Activated CD4-positive, alpha-beta T cell treated with anti-CD3 and anti-CD28 coated beads, Interleukin-2, Interleukin-4, amounts not matched to agents 100 ng/mL and 50 ng/mL, durations not matched to agents 16 hours and 8 hours (primary cell): ENCODE results near the gene LRP2.

Experiments
- DNase-seq: peaks from one replicate; pipeline ENCODE4 v3.0.0-alpha.2; 2020; ENCODE audit warnings: low spot score

The LRP2 gene

DNA sequence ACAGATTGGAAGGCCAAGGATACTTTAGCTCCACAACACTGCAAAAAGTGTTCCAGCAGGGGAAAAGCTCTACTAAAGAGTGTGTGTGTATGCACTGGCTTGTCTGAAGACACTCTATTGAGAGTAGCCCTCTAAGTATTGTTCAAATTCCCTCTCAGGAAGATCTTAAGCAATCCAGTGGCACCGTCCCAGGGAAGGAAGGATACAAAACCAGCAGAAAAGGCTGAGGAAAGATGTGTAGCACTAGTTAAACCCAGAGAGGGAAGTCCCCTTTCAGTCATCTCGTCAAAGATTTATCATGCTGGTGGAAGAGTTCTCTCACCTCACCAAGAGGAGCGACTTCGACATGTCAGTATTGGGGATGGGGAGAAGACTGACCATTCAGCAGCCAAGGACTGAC lies 242.5 kb downstream of the LRP2 start:
- no peak for DNase-seq

- DNase-seq: no peak
Observed at GRCh38 chr2:169119123-169119760, 243.1 kb downstream of the LRP2 start.

GRCh38 chr2:169118060-169118459 lies 244.3 kb downstream of the LRP2 start:
- no peak for DNase-seq

GRCh38 chr2:169116993-169117392 lies 245.3 kb downstream of the LRP2 start:
- no peak for DNase-seq

GRCh38 chr2:169116327-169116726 lies 246.0 kb downstream of the LRP2 start:
- DNase-seq: no peak

DNA sequence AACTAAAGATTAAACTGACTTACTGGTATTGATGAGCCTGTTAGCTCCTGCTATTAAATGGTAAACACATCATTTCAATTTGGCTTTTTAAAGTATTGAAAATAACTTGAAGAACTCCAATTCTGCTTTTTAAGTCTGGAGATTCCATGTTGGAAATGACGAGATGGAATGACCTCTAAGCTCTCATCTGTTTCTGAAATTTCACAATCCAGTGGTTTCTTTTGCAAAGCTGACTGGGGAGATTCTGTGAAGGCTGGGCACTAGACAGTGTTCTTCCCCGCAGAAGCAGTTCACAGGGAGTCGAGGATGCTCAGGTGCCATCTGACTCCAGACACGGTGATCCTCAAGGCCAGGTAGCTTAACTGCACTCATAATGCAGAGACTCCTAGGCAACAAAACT lies 248.3 kb downstream of the LRP2 start:
- no peak for DNase-seq

GRCh38 chr2:169112841-169113240 lies 249.5 kb downstream of the LRP2 start:
- DNase-seq: no peak

DNA sequence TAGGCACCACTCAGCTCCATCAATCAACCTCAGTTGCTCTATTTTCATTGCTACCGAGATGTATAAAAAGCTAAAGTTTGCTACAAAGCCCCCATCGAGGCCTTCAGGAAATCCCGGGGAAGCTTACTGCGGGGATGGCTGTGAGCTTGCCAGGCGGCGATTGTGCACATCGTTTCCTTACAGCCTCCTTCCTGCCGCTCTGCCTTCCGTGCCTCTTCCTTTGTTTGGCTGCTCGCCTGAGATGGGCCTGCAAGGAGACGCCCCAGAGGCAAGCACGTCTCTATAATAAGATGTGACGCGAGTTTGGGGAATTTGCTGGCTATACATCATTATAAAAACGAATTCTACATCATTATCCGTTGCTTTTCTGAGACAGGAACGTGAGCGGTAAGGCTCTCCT lies 251.4 kb downstream of the LRP2 start:
- no peak for DNase-seq

DNA sequence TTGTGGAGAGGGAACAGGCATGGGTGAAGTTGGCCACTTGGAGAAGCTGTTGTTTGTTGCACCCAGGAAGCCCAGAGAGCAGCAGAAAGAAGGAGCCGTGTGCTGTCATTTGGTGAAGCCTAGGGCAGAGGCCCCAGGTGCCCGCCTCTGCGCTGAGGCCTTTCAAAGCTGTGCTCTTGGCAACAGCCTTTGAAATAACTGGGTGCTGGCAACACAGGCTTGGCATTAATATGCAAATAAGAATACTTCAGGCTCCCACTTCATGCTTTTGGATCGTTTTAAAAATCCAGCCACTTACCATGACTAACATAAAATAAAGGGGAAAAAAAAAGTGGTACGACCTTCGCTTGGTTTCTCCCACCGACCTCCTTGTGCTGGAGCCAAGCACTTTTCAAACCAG lies 251.9 kb downstream of the LRP2 start:
- no peak for DNase-seq

DNA sequence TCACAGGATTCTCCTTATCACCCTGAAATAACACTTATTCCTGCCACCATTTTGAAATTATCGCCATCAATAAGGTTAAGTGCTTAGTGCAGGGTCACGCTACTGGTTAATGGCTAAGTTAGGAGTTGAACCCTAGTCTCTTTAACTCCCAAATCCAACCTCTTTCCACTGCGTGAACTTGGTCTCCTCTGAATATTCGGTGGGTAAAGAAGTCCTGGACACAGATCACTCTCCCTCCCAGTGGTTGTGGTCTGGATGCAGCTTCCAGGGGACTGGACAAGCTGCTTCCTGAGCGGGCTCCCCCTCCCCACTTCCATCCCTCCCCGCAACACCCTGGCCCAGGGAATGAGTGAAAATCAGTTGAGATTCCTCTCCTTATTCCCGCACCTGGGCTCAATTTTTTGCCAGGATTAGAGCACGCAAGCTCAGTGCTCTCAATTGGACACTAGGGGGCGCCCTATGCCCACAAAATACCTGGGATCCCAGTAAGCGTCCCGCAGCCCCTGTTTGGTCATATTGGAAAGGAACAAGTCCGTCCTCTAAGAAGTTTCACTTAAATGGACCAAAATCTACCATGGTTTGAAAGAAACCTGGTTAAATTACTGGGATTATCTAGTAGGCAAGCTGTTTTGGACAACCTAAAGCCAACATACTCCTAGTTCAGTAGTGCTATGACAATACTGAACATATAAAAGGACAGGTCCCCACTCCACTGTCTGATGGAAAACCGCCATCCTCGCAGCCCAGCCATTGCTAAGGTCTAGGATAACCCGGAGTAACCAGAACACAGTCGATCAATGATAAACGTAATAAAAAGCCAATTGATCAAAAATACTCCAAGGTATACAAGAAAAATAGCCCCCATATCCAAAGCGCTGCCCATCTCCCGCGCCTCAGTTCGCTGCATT lies 252.6 kb downstream of the LRP2 start:
- peak; percentile 77 for DNase-seq

DNA sequence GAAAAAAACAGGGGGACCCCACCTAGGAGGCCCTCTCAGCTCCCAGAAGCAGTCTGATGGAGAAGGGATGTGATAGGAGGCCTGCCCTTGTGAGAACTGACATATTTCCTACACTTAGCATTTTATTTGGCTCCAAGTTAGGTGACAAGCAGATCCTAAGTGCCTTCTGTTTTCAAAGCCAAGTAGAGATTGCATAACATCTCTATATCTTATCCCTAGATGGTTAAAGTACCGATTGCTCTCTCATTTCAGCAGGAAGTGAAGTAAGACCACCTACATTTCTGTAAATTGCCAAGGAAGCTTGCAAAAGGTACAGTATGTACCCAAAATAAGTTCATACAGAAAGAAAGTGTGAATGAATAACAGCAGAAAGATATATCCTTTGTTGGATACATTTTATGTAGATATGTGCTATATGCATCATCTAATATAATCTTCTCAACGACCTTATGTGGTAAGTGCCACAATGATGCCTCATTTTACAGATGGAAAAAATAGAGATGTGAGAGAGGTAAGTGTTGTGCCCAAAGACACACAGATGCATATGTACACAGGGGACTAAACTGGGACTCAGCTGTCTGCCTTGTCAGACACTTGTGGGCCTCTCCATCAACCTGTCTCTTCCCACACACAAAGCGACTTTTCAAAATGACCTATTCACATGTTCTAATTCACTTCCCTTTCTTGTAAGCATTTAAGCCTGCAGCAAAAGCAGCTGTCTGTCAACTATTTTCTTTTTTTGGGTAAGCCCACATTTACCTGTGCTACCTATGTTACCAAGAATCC lies 254.0 kb downstream of the LRP2 start:
- DNase-seq: no peak

DNA sequence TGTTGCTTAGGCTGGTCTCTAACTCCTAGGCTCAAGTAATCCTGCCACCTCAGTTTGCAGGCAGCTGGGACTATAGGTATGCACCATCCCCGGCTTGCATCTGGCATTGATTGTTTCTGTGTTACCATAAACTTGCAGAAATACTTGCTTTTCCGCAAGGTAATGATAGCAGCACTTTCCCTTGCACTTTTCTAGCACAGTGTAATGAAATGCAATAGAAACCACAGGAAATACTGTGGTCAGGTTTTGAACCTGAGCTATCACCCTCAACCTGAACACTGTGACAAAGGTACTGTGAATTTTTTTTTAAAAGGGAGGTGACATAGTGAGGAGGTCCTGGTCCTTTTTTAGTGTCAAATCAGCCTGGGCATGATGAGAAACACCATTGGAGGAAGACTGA lies 254.7 kb downstream of the LRP2 start:
- peak; percentile 64 for DNase-seq

GRCh38 chr2:169106563-169107545 lies 255.5 kb downstream of the LRP2 start:
- DNase-seq: no peak

GRCh38 chr2:169106134-169106533 lies 256.2 kb downstream of the LRP2 start:
- no peak for DNase-seq

GRCh38 chr2:169105476-169105875 lies 256.9 kb downstream of the LRP2 start:
- peak; percentile 53 for DNase-seq

- no peak for DNase-seq
Observed at GRCh38 chr2:169104848-169105247, 257.5 kb downstream of the LRP2 start.

DNA sequence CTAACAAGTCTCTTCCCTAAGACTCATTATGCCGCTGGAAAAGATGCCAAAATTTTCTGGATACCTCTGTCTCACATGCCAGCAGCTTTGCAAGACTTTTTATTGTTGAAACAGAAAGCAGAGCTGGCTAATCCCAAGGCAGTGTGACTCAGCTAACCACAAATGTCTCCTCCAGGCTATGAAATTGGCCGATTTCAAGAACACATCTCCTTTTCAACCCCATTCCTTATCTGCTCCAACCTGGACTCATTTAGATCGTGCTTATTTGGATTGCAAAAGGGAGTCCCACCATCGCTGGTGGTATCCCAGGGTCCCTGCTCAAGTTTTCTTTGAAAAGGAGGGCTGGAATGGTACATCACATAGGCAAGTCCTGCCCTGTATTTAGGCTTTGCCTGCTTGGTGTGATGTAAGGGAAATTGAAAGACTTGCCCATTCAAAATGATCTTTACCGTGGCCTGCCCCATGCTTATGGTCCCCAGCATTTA lies 266.7 kb downstream of the LRP2 start:
- peak; percentile 42 for DNase-seq

DNA sequence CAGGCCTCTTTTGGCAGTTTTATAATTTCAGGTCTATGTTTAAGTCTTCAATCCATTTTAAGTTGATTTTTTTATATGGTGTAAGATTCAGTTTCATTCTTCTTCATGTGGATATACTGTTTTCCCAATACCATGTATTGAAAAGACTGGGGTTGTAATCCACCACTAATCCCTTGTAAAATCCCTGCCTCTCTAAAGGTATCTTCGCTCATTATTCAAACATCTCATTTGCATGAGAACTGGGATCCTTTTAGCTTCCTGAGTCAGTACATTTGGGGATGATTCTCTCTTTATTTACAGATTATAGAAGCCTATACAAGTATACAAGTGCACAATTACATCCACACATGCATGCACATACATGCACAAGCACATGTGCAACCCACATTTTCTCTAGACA lies 267.7 kb downstream of the LRP2 start:
- no peak for DNase-seq

DNA sequence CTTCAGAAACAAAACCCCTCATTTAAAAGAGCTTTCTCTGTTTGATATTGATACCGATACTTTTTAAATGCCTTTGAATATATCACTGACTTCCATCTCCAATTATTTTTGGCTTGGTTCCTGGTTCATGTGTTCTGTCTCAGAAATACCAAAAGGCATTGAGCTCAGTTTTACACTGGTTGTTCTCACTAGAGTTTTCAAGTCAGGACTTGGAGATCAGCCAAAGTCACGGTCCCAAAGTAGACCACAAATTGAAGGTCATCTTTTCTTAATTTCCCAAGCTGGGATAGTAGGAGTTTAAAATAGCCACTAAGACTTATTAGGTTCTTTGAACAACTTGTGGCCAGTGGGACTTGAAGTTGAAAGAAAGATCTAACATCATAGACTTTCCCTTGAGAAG lies 268.8 kb downstream of the LRP2 start:
- no peak for DNase-seq

DNA sequence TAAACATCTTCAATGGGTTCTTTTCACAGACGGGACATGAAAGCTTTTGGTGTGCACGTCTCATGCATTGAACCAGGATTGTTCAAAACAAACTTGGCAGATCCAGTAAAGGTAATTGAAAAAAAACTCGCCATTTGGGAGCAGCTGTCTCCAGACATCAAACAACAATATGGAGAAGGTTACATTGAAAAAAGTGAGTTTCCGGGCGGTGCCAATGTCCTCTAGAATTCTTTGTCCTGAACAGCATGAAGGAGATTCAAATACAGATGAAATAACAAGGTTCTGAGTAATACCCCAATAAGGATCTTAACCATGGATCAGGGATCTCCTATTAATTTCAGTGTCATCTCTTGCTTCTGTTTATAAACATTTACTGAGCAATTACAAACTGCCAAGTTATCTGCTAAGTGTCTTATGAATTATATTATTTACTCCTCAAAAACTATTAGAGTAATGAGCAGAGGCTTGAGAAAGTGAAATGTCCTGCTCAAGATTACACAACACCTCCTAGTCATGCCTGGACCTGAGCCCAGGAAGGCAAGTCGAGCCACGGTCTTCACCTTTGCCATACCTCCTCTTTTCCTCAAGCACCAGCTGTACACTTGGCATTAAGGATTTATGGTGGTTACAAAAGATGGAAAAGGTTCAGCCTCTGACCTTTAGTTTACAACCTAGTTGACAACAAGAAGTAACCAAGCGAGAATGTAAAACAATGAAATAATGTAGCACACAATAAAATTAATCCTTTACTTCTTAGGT lies 270.4 kb downstream of the LRP2 start:
- no peak for DNase-seq

DNA sequence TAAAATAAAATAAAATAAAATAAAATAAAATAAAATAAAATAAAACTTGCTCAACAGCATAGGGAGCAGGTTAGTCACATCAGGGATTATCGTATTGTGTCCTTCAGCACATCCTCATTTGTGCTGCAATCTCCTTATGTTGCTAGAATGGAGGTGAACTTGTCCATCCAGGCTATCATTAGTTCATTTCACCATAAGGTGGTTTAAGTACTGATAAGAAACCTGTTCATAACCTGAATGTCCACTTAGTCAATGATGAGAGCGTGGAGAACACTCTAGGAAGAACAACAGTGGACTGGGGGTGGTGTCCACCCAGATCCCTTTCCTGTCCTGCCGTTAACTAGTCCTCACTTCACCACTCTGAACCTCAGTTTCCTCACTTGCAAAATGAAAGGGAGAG lies 271.1 kb downstream of the LRP2 start:
- DNase-seq: no peak
